ENCODE measurements around the gene ARAP1.

GRCh38 chr11:72692498-72693237 lies 59.5 kb downstream of the ARAP1 start:
- TF ChIP-seq POLR2A (IDR thresholded peaks at IDR 0.05) = no peak
- no peak for TF ChIP-seq CTCF (IDR thresholded peaks at IDR 0.05 in 4 of 5, conservative IDR thresholded peaks at IDR 0.05 in 1 of 5)

Data from gastrocnemius medialis (tissue), 4 donors.